ENCODE measurements around the gene FTO. TPM values are rescaled to one million over a fixed set of nuclear protein-coding genes. Genes with fewer than 3 reads are reported as not detected.

The FTO gene
- total RNA-seq, 1 experiment from 2014 or later, result 57.4 TPM

GRCh38 chr16:53932975-53933374 is 229.0 kb downstream of the FTO start:
- POLR2A ChIA-PET, result interaction anchor here (1.6 kb wide), 1 partner anchor 26 kb away, joined by 4 read pairs; no protein-coding TSS in a partner anchor
- DNase-seq (ENCODE audit: low spot score) (no peak), ATAC-seq (no peak)
- Mint-ChIP-seq H3K4me3 (no peak overlapping the region), H3K4me1 (0 out of 2 replicates have a peak, but pooled peaks cover 3% of the 10 kb centered on the region), H3K9me3 (no peaks in the 10 kb centered on the region), H3K27me3 (ENCODE audit: low read depth) (no peaks in the 10 kb centered on the region), H3K36me3 (no peaks in the 10 kb centered on the region), H3K27ac (no peak overlapping the region)
- TF ChIP-seq ZBTB21 (CRISPR knock-in tag; IDR thresholded peaks at IDR 0.05; ENCODE audit: borderline replicate concordance) (no peak), NFYB (CRISPR knock-in tag; conservative IDR thresholded peaks at IDR 0.05; ENCODE audit: low read depth) (no peak), ZNF138 (CRISPR knock-in tag; conservative IDR thresholded peaks at IDR 0.05) (no peak), SMAD4 (CRISPR knock-in tag; IDR thresholded peaks at IDR 0.05) (no peak), SP1 (CRISPR knock-in tag; conservative IDR thresholded peaks at IDR 0.05) (no peak), MXD4 (CRISPR knock-in tag; IDR thresholded peaks at IDR 0.05; ENCODE audit: borderline replicate concordance) (no peak), CBFB (CRISPR knock-in tag; IDR thresholded peaks at IDR 0.05; ENCODE audit: low read depth) (no peak), HMGXB4 (CRISPR knock-in tag; IDR thresholded peaks at IDR 0.05) (no peak), ZNF219 (CRISPR knock-in tag; IDR thresholded peaks at IDR 0.05; ENCODE audit: borderline replicate concordance) (no peak), PREB (CRISPR knock-in tag; IDR thresholded peaks at IDR 0.05; ENCODE audit: borderline replicate concordance) (no peak), JUN (CRISPR knock-in tag; IDR thresholded peaks at IDR 0.05) (no peak), FOXK1 (CRISPR knock-in tag; IDR thresholded peaks at IDR 0.05) (no peak), RELA (CRISPR knock-in tag; IDR thresholded peaks at IDR 0.05; ENCODE audit: borderline replicate concordance) (no peak)
- CTCF ChIA-PET, result interaction anchor here (0.8 kb wide), 1 partner anchor 17 kb away, joined by 3 read pairs; no protein-coding TSS in a partner anchor

- H3K4me1 Mint-ChIP-seq, result 0 out of 2 replicates have a peak, but pooled peaks cover 3% of the 10 kb centered on the region
- ATAC-seq (no peak), DNase-seq (ENCODE audit: low spot score) (no peak)
- no peaks in the 10 kb centered on the region for H3K36me3 Mint-ChIP-seq
- H3K27me3 Mint-ChIP-seq (ENCODE audit: low read depth), result no peaks in the 10 kb centered on the region
- CTCF ChIA-PET, result interaction anchor here (0.8 kb wide), 1 partner anchor 16 kb away, joined by 3 read pairs; no protein-coding TSS in a partner anchor
- POLR2A ChIA-PET, result interaction anchor here (1.6 kb wide), 1 partner anchor 25 kb away, joined by 4 read pairs; no protein-coding TSS in a partner anchor
- H3K9me3 Mint-ChIP-seq, result no peaks in the 10 kb centered on the region
- no peak overlapping the region for H3K27ac Mint-ChIP-seq
- H3K4me3 Mint-ChIP-seq, result no peak overlapping the region
- no peak for TF ChIP-seq MYBL2 (CRISPR knock-in tag; IDR thresholded peaks at IDR 0.05)
- no peak for TF ChIP-seq SOX15 (CRISPR knock-in tag; IDR thresholded peaks at IDR 0.05)
- TF ChIP-seq NR3C1 (CRISPR knock-in tag; conservative IDR thresholded peaks at IDR 0.05; ENCODE audit: low read depth), result no peak
- TF ChIP-seq ATF1 (CRISPR knock-in tag; IDR thresholded peaks at IDR 0.05), result no peak
- no peak for TF ChIP-seq FOXP1 (CRISPR knock-in tag; IDR thresholded peaks at IDR 0.05; ENCODE audit: borderline replicate concordance)
- TF ChIP-seq MAX (CRISPR knock-in tag; IDR thresholded peaks at IDR 0.05), result no peak
- no peak for TF ChIP-seq ARID4B (CRISPR knock-in tag; IDR thresholded peaks at IDR 0.05; ENCODE audit: borderline replicate concordance)
- TF ChIP-seq PREB (CRISPR knock-in tag; IDR thresholded peaks at IDR 0.05; ENCODE audit: borderline replicate concordance), result no peak
- no peak for TF ChIP-seq ATF6 (CRISPR knock-in tag; IDR thresholded peaks at IDR 0.05)
- no peak for TF ChIP-seq E2F1 (CRISPR knock-in tag; IDR thresholded peaks at IDR 0.05)
- no peak for TF ChIP-seq ZMAT4 (CRISPR knock-in tag; IDR thresholded peaks at IDR 0.05)
- TF ChIP-seq MXD4 (CRISPR knock-in tag; IDR thresholded peaks at IDR 0.05; ENCODE audit: borderline replicate concordance), result no peak
Measured at GRCh38 chr16:53933407-53933806, 229.5 kb downstream of the FTO start.
